GM19193 (cell line): ENCODE measurements around the gene GSTP1.

ENCODE experiments used
- POLR2A ChIP-seq: IDR thresholded peaks from 4 replicates; pipeline ENCODE4 v1.6.1; 2011; ENCODE audit not compliant: insufficient read depth, insufficient read length; ENCODE audit errors: extremely low read depth

Gene GSTP1

GRCh38 chr11:67606492-67607295, 23.1 kb downstream of the GSTP1 start, which contains the start of gene NDUFV1:
Gene NDUFV1, plus strand, starts transcription at chr11:67606936. Its CDS starts 69 bp downstream, at chr11:67607005.
- TF ChIP-seq POLR2A = peak; percentile 84

GRCh38 chr11:67607507-67607906, 23.9 kb downstream of the GSTP1 start:
- no peak for TF ChIP-seq POLR2A

GRCh38 chr11:67608486-67608885, 24.9 kb downstream of the GSTP1 start:
- no peak for TF ChIP-seq POLR2A

- TF ChIP-seq POLR2A = no peak
Observed at GRCh38 chr11:67609316-67609715, 25.7 kb downstream of the GSTP1 start.

GRCh38 chr11:67610302-67610868, 26.8 kb downstream of the GSTP1 start:
- no peak for TF ChIP-seq POLR2A

GRCh38 chr11:67611165-67611564, 27.6 kb downstream of the GSTP1 start:
- TF ChIP-seq POLR2A = no peak

- TF ChIP-seq POLR2A = no peak
Observed at GRCh38 chr11:67611704-67612587, 28.3 kb downstream of the GSTP1 start.

GRCh38 chr11:67612751-67613150, 29.1 kb downstream of the GSTP1 start:
- TF ChIP-seq POLR2A = no peak

GRCh38 chr11:67613313-67613959, 29.8 kb downstream of the GSTP1 start:
- TF ChIP-seq POLR2A = no peak

- peak; percentile 85 for TF ChIP-seq POLR2A
Observed at GRCh38 chr11:67613960-67614715, 30.5 kb downstream of the GSTP1 start.

- no peak for TF ChIP-seq POLR2A
Observed at GRCh38 chr11:67614730-67615714, 31.4 kb downstream of the GSTP1 start.

- no peak for TF ChIP-seq POLR2A
Observed at GRCh38 chr11:67615728-67616430, 32.3 kb downstream of the GSTP1 start.

GRCh38 chr11:67616431-67617242, 33.0 kb downstream of the GSTP1 start:
- TF ChIP-seq POLR2A = no peak
